Left kidney (tissue), 1 donor: Measurements from ENCODE around the gene ARHGAP10. TPM values are rescaled to one million over a fixed set of nuclear protein-coding genes. Genes with fewer than 3 reads are reported as not detected.

Experiments
- polyA plus RNA-seq: library from polyadenylated mRNA; unstranded; fragments of 120-200 nt; gene quantifications from one replicate; pipeline ENCODE4 v1.2.1, GENCODE V29; 2013; ENCODE audit not compliant: insufficient read length

The ARHGAP10 gene
- polyA plus RNA-seq, 1 donor = 18.4 TPM

Other genes with a start within 250 kb of the ARHGAP10 start
- 59.2 TPM for gene TMEM184C, start 114.7 kb upstream of the ARHGAP10 start, polyA plus RNA-seq
- gene PRMT9, start 47.9 kb upstream of the ARHGAP10 start, polyA plus RNA-seq = 31.2 TPM